Lower lobe of right lung (tissue), 2 donors: ENCODE measurements around the gene PLEKHA7. TPM values are rescaled to one million over a fixed set of nuclear protein-coding genes. Genes with fewer than 3 reads are reported as not detected.

Experiments used
- ATAC-seq, 2 donors: fragments of 200-7000 bp; cut with Tn5 transposase; one replicate each; pipeline ENCODE4 v1.9.1; 2020 to 2022; ENCODE audit warnings: mild to moderate bottlenecking in 2 of 2, moderate library complexity in 2 of 2
- DNase-seq: peaks from one replicate; pipeline ENCODE4 v3.0.0-alpha.2; 2020
- H3K27ac ChIP-seq: fragments of 200-600 bp; one replicate; pipeline ENCODE4 v1.8.0; 2022
- H3K27me3 ChIP-seq: fragments of 200-600 bp; one replicate; pipeline ENCODE4 v1.8.0; 2022; ENCODE audit warnings: low read depth
- H3K36me3 ChIP-seq: fragments of 200-600 bp; one replicate; pipeline ENCODE4 v1.8.0; 2022; ENCODE audit warnings: mild to moderate bottlenecking
- H3K4me1 ChIP-seq: fragments of 200-600 bp; one replicate; pipeline ENCODE4 v1.8.0; 2022
- H3K4me3 ChIP-seq: fragments of 200-600 bp; one replicate; pipeline ENCODE4 v1.8.0; 2022; ENCODE audit warnings: mild to moderate bottlenecking
- H3K9me3 ChIP-seq: fragments of 200-600 bp; one replicate; pipeline ENCODE4 v1.8.0; 2022
- CTCF ChIP-seq: fragments of 200-600 bp; IDR thresholded peaks from one replicate; pipeline ENCODE4 v1.8.0; 2022; ENCODE audit warnings: antibody characterized with exemption, mild to moderate bottlenecking
- intact Hi-C: fragments of 100-400 bp; cut with DNase I; formaldehyde crosslinking; loops from one replicate; pipeline ENCODE4 v1.11.0; 2022
- total RNA-seq: library from RNA; stranded (reverse); fragmentation: NEBNext Ultra II Directional; extraction: Animal tissue kit (Norgen Biotek cat#: 25700); gene quantifications from one replicate; pipeline ENCODE4 v1.2.1, GENCODE V29; 2021
- donor health status: DM: no; HTN: yes; CAD: no; lungs with severe emphysema.

PLEKHA7 gene
- total RNA-seq, 1 donor from 2014 or later = 44.0 TPM

DNA sequence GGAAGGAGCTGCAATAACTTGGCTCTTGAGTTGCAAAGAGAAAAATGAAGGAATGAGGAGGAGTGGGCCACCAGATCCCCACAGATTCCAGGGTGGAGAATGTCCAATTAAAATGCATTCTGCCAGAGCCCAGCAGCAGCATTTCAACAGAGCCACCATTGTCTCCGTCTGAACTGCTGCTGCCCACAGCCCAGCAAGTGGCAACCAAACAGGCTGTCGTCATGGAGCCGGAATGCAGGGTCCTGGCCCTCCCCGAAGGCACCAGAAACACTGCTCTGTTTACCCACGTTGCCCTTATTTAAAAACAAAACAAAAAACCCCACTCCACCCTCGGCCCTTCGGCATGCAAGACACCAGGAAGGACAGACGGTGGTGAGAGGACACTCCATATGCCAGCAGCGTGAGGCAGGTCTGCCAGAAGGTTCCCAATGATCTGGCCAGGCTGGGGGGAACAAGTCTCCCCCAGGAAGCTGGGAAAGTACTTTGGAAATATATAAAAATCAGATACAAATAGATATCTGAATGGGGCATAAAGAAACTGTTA, 32.5 kb downstream of the PLEKHA7 start:
- peak; percentile 49 to 65 for ATAC-seq
- Histone ChIP-seq H3K27me3 (no peaks in the 10 kb centered on the region), H3K36me3 (no peaks in the 10 kb centered on the region), H3K9me3 (no peaks in the 10 kb centered on the region), H3K27ac (peak overlapping the region; percentile 70), H3K4me1 (peaks cover 26% of the 10 kb centered on the region), H3K4me3 (no peak overlapping the region)
- intact Hi-C loops = no loop called here
- peak; percentile 61 for DNase-seq
- TF ChIP-seq CTCF = no peak

DNA sequence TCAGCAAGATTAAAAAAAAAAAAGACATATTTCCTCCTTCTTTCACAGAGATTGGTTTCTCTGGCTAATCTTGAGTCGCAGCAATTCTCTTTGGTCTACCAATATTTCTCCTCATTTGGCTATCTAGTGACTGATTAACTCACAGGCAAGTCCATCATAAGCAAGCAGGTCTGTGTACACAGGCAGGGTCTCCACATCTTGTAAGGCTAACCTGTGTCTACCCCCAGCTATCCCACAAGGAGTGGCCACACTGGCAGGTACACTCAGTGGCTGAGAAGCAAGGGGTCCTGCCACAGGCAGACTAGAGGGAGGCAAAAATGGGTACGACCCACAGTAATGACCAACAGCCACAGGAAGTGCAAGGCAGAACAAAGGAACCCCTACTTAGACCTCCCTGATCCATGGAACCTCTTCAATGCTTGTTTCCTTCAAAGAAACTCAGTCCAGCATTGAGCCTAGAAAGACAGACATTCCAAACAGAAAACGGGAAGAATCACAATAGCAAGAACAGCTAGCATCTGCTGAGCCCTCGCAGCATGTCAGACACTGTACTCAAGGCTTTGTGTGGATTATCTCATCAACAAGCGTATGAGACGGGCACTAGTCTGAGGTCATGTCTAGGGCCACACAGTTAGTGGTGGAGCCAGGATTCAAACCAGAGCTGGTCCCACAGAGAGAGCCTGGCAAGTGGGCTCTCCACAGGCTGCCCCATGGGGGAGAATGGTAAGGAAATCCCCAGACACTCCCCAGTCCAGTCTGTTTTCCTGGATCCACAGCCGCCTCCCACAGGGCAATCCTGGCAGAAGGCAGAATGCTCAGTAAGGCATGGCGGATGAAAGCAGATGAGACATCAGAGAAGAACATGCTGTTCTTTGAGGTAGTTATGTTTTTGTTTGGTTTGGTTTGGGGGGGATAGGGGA, 34.3 kb downstream of the PLEKHA7 start:
- Histone ChIP-seq H3K9me3 (no peaks in the 10 kb centered on the region), H3K27me3 (no peaks in the 10 kb centered on the region), H3K36me3 (no peaks in the 10 kb centered on the region), H3K4me3 (no peak overlapping the region), H3K27ac (no peak overlapping the region), H3K4me1 (peaks cover 17% of the 10 kb centered on the region)
- ATAC-seq (no peak), DNase-seq (no peak)
- intact Hi-C loops = no loop called here
- TF ChIP-seq CTCF = no peak

DNA sequence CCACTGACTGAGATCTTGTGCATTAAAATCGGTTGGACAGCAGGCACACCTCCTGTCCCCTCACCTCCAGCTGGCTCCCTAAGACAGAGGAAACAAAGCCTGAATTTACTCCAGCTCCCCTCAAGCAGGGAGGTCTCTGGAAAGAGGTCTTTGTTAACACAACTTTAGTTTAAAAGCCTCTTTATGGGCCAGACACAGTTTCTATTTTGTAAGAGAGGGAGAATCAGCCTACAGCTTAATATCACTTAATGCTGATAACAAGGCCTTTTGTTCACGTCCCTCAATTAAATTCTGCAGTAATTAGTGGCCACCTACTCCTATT, 36.3 kb downstream of the PLEKHA7 start:
- ATAC-seq (no peak), DNase-seq (no peak)
- H3K4me3 ChIP-seq = no peak overlapping the region
- H3K36me3 ChIP-seq = no peaks in the 10 kb centered on the region
- TF ChIP-seq CTCF = no peak
- peak overlapping the region; percentile 64 for H3K27ac ChIP-seq
- H3K9me3 ChIP-seq = no peaks in the 10 kb centered on the region
- H3K27me3 ChIP-seq = no peaks in the 10 kb centered on the region
- peaks cover 17% of the 10 kb centered on the region for H3K4me1 ChIP-seq
- intact Hi-C loops = no loop called here

GRCh38 chr11:16977136-16977993, 36.8 kb downstream of the PLEKHA7 start:
- H3K27ac ChIP-seq = peak overlapping the region; percentile 64
- H3K9me3 ChIP-seq = no peaks in the 10 kb centered on the region
- peaks cover 17% of the 10 kb centered on the region for H3K4me1 ChIP-seq
- no peaks in the 10 kb centered on the region for H3K27me3 ChIP-seq
- intact Hi-C loops = no loop called here
- H3K4me3 ChIP-seq = no peak overlapping the region
- peak; percentile 88 to 90 for ATAC-seq
- DNase-seq = peak; percentile 61
- H3K36me3 ChIP-seq = no peaks in the 10 kb centered on the region
- TF ChIP-seq CTCF = no peak

DNA sequence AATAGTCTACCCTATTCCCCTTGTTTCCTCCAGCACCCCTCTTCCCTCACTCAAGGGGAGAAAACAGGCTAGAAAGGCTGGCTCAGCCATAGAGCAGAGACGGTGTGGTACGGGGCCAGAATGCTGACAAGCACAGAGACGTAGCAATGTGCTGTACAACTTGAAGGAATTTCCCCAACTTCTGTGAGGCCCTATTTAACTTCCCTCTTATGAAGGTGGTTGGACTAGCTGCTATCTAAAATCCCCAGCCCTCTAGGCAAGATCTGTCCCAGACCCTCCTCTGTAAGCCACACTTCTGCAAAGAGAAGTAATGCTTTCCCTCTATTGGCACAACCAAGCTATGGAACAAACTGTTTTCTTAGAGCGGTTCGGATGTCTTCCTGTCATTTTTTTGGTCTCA, 37.8 kb downstream of the PLEKHA7 start:
- Histone ChIP-seq H3K27ac (peak overlapping the region; percentile 39), H3K9me3 (no peaks in the 10 kb centered on the region), H3K36me3 (no peaks in the 10 kb centered on the region), H3K27me3 (no peaks in the 10 kb centered on the region), H3K4me1 (peaks cover 13% of the 10 kb centered on the region), H3K4me3 (no peak overlapping the region)
- intact Hi-C loops = no loop called here
- ATAC-seq (peak in 1 of 2 donors; percentile 46), DNase-seq (no peak)
- TF ChIP-seq CTCF = no peak
